GM21515 (cell line): ENCODE data around the gene AMIGO3.
"Not testable (repeated sequence)": the region's sequence is repeated elsewhere in the genome, so short reads cannot be mapped to it uniquely, and the experiment has no call there.

Experiments used
- ATAC-seq: cut with Tn5 transposase; IDR thresholded peaks from one replicate; pipeline ENCODE4 v1.9.1; 2021; ENCODE audit not compliant: unreplicated experiment

AMIGO3 gene, protein sequence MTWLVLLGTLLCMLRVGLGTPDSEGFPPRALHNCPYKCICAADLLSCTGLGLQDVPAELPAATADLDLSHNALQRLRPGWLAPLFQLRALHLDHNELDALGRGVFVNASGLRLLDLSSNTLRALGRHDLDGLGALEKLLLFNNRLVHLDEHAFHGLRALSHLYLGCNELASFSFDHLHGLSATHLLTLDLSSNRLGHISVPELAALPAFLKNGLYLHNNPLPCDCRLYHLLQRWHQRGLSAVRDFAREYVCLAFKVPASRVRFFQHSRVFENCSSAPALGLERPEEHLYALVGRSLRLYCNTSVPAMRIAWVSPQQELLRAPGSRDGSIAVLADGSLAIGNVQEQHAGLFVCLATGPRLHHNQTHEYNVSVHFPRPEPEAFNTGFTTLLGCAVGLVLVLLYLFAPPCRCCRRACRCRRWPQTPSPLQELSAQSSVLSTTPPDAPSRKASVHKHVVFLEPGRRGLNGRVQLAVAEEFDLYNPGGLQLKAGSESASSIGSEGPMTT

DNA sequence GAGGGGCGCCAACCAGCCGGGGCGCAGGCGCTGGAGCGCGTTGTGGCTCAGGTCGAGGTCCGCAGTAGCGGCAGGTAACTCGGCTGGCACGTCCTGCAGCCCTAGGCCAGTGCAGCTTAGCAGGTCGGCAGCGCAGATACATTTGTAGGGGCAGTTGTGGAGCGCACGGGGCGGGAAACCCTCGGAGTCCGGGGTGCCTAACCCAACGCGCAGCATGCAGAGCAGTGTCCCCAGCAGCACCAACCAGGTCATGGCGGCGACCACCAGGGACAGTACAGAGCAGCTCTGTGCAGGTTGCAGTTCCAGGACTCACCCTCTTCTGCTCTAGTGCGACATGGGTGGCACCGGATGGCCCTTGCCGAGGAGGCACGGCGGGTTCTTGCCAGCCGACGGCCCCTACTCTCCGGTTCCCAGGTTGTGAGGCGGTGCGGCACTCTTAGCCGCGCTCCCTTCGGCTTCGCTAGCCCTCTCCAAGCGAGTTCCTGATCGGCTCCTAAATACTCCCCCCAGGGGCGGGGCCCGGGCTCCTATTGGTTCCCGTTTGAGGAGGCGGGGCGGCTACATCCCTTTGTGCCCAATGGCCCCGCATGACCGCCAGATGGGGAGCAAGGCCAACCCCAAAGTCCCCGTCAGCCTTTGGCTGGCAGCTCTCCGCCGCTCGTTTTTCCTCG is at the start of gene AMIGO3:
TSS of gene AMIGO3 (minus strand) at position 471 of the 671 bp plus-strand sequence. CDS start at position 252, 219 bp downstream.
- peak; percentile 40 for ATAC-seq

DNA sequence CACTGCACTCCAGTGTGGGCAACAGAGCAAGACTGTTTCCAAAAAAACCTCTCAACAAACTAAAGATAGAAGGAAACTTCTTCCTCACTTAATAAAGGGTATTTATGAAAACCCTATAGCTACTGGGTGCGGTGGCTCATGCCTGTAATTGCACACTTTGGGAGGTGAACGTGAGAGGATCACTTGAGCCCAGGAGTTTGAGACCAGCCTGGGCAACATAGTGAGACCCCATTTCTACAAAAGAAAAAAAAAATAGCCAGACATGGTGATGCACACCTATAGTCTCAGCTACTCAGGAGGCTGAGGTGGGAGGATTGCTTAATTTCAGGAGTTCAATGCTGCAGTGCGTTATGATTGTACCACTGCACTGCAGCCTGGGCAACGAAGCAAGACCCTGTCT is 44.5 kb upstream of the AMIGO3 start:
- no peak for ATAC-seq

DNA sequence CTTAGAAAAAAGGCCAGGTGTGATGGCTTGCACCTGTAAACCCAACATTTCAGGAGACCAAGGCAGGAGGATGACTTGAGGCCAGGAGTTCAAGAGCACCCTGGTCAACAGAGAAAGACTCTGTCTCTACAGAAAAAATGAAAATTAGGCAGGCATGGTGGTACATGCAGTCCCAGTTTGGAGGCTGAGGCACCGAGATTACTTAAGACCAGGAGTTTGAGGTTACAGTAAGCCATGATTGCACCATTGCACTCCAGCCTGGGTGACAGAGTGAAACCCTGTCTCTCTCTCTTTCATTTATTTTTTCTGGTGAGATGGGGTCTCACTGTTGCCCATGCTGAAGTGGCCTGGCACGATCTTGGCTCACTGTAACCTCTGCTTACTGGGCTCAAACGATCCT is 42.2 kb upstream of the AMIGO3 start:
- ATAC-seq: no peak

- ATAC-seq: no peak
Measured at GRCh38 chr3:49759226-49759625, 39.7 kb upstream of the AMIGO3 start.

- ATAC-seq: no peak
Measured at GRCh38 chr3:49757197-49757596, 37.7 kb upstream of the AMIGO3 start.

DNA sequence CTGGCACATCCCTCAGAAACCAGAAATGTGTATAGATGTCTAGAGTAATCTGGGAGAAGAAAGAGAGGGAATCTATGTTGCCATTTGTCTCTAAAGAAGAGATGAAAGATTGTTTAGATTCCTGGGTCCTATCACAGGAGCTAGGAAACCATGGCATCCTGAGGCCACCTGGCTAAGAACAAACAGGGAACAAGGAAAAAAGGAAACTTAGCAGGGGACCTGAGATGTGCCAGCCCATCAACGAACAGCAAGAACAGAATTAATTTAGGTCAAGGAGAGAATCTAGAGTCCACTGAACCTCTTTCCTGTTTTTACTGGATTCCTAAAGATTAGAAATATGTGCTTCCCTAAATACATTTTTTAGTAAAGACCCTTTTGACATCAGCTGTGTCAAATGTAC is 36.6 kb upstream of the AMIGO3 start:
- ATAC-seq: no peak

GRCh38 chr3:49754536-49754935 is 35.1 kb upstream of the AMIGO3 start:
- no peak for ATAC-seq

- no peak for ATAC-seq
Measured at GRCh38 chr3:49751501-49751900, 32.0 kb upstream of the AMIGO3 start.

DNA sequence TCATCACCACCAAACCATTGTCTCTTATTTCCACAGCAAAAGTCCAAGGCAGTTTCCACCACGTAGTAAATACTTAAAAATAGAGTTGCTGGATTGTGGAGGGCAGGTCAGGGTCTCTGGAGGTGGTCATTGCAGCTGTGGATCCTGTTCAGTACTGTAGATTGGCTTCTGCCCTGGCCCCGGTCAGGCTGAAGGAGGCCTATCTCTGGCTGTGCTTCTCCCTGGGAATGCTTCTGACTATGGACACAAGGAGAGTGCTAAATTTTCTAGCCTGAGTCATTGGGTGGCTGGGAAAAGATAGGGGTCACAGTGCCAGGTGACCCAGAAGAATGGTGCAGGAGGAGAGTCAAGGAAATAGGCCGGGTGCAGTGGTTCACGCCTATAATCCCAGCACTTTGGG is 30.6 kb upstream of the AMIGO3 start:
- ATAC-seq: no peak

- not testable (repeated sequence) for ATAC-seq
Measured at GRCh38 chr3:49748874-49749273, 29.4 kb upstream of the AMIGO3 start.

GRCh38 chr3:49747792-49748480 is 28.5 kb upstream of the AMIGO3 start:
- no peak for ATAC-seq

DNA sequence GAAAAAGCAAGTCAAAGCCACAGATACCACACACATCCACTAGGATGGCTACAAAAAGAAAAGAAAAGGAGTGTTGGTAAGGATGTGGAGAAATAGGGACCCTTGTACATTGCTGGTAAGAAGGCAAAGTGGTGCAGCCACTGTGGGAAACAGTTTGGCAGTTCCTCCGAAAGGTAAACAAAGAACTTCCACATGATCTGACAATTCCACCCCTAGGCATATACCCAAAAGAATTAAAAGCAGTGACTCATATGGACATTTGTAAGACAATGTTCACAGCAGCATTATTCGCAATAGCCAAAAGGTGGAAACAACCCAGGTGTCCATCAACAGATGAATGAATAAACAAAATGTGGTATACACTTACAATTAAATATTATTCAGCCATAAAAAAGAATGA is 26.5 kb upstream of the AMIGO3 start:
- ATAC-seq: no peak

DNA sequence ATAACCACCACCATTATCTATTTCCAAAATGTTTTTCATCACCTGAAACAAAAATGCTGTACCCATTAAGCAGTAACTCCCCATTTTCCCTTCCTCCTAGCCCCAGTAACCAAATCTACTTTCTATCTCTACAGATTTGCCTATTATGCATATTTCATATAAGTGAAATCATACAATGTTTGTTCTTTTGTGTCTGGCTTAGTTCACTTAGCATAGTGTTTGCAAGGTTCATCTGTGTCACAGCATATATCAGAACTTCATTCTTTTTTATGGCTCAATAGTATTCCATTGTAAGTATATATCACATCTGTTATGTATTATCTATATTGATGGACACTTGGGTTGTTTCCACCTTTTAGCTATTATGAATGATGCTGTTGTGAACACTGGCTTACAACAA is 20.9 kb upstream of the AMIGO3 start:
- no peak for ATAC-seq

- ATAC-seq: no peak
Measured at GRCh38 chr3:49738067-49738713, 18.7 kb upstream of the AMIGO3 start.

DNA sequence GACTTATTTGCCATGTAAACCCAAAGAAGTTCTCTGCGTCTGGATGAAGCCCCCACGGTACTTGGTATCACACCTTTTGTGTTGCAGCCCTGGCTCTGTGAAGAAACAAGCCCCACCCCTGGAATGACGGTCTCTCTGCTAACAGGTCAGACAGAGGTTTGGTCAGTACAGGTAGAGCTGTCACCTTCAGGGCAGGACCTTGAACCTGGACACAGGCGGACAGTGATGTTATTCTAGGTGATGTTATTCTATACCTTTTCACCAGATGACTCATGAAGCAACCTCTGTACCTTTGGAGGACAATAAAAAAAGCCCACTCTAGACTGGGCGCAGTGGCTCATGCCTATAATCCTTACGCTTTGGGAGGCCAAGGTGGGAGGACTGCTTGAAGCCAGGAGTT is 15.3 kb upstream of the AMIGO3 start:
- no peak for ATAC-seq

- no peak for ATAC-seq
Measured at GRCh38 chr3:49733551-49733950, 14.1 kb upstream of the AMIGO3 start.

GRCh38 chr3:49732597-49732996 is 13.1 kb upstream of the AMIGO3 start:
- ATAC-seq: no peak

- ATAC-seq: no peak
Measured at GRCh38 chr3:49729966-49730609, 10.6 kb upstream of the AMIGO3 start.

- ATAC-seq: no peak
Measured at GRCh38 chr3:49727924-49728361, 8.5 kb upstream of the AMIGO3 start.

DNA sequence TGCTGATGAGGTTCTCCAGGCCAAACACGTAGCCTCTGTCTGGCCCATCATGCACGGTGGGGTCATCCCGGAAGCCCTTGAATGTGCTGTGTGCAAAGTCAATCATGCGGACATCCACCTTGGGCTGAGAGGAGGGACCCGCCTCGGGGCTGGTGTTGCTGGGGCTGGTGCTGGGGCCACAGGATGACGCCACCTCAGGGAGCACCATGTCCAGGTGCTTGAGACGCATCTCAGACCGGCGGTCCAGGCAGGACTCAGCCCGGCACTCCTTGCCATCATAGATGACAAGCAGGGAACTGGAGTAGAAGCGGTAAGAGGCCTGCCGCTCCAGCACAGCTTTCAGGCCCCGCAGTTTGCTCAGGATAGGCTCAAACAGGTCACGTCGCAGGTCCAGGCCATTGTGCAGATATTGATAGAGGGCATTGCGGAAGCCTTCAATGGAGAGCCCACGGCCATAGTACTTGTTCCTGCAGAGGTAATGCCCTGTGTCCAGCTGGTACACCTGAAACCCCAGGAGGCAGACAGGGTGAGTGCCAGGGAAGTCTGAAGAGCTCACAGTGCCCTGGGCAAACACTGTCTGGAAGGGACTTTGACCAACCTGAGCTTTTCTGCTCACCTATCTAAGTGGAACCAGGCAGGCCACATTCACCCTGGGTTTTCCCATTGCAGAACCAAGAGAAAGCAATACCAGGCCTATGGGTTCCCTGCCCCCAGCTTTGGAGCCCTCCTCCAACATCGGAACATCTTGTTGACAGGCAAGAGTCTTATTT is 7.9 kb upstream of the AMIGO3 start:
- ATAC-seq: no peak
